CD14-positive monocyte (primary cell): ENCODE measurements around the gene DKK1. TPM values are rescaled to one million over a fixed set of nuclear protein-coding genes. Genes with fewer than 3 reads are reported as not detected.

ENCODE experiments used
- DNase-seq, 3 donors: peaks; one replicate each; pipeline ENCODE4 v3.0.0-alpha.2; 2011 to 2022
- H2AFZ ChIP-seq: 2 replicates; pipeline ENCODE4 v1.6.0; 2012; ENCODE audit warnings: mild to moderate bottlenecking, low read depth, low read length, inconsistent platforms; ENCODE audit not compliant: insufficient read depth, poor library complexity, severe bottlenecking
- H3K27ac ChIP-seq, 2 donors: 1 replicate in 1 of 2; 2 replicates in 1 of 2; pipeline ENCODE4 v1.5.1; 2012 to 2013; ENCODE audit warnings: low read length in 2 of 2, control low read depth in 1 of 2, inconsistent platforms in 1 of 2, low read depth in 1 of 2, mild to moderate bottlenecking in 1 of 2
- H3K27me3 ChIP-seq, 2 donors: one replicate each; pipeline versions ENCODE4 v1.6.0 to v1.6.1; 2011 to 2013; ENCODE audit warnings: low read length in 2 of 2; ENCODE audit not compliant: control insufficient read depth in 2 of 2, insufficient read depth in 2 of 2
- H3K36me3 ChIP-seq, 2 donors: replicated peaks in 1 of 2; 1 replicate in 1 of 2; 2 replicates in 1 of 2; pipeline versions ENCODE4 v1.5.1 to v1.6.1; 2012 to 2013; ENCODE audit warnings: low read length in 2 of 2, control low read depth in 1 of 2, inconsistent platforms in 1 of 2, mild to moderate bottlenecking in 1 of 2; ENCODE audit not compliant: insufficient read depth in 2 of 2, control insufficient read depth in 1 of 2
- H3K4me1 ChIP-seq, 2 donors: 1 replicate in 1 of 2; 2 replicates in 1 of 2; pipeline versions ENCODE4 v1.5.1 to v1.6.1; 2012 to 2013; ENCODE audit warnings: low read length in 2 of 2, control low read depth in 1 of 2, inconsistent platforms in 1 of 2, mild to moderate bottlenecking in 1 of 2, moderate library complexity in 1 of 2; ENCODE audit not compliant: insufficient read depth in 2 of 2, control insufficient read depth in 1 of 2
- H3K4me2 ChIP-seq: replicated peaks from 2 replicates; pipeline ENCODE3; 2012; ENCODE audit warnings: low read length, moderate library complexity, mild to moderate bottlenecking; ENCODE audit not compliant: poor library complexity, severe bottlenecking; ENCODE audit errors: extremely low read depth
- H3K4me3 ChIP-seq, 3 experiments: fragments of 200-600 bp in 1 of 3; sonication (generic) in 1 of 3; replicated peaks in 1 of 3; 1 replicate in 2 of 3; 2 replicates in 1 of 3; pipeline ENCODE4 v1.5.1; 2011 to 2013; ENCODE audit warnings: low read length in 3 of 3, mild to moderate bottlenecking in 3 of 3, control low read depth in 2 of 3, low read depth in 2 of 3, inconsistent platforms in 1 of 3, moderate library complexity in 1 of 3
- H3K79me2 ChIP-seq: 2 replicates; pipeline ENCODE4 v1.6.0; 2012; ENCODE audit warnings: mild to moderate bottlenecking, control low read depth, inconsistent platforms, low read length, moderate library complexity; ENCODE audit not compliant: insufficient read depth
- H3K9ac ChIP-seq: 2 replicates; pipeline ENCODE4 v1.6.0; 2017; ENCODE audit warnings: low read length, mild to moderate bottlenecking; ENCODE audit not compliant: insufficient read depth, poor library complexity, severe bottlenecking
- H3K9me3 ChIP-seq, 2 donors: replicated peaks in 1 of 2; 1 replicate in 1 of 2; 2 replicates in 1 of 2; pipeline versions ENCODE4 v1.5.1 to v1.6.1; 2012 to 2013; ENCODE audit warnings: low read length in 2 of 2, control low read depth in 1 of 2; ENCODE audit not compliant: control insufficient read depth in 1 of 2, insufficient read depth in 1 of 2
- H4K20me1 ChIP-seq: 2 replicates; pipeline ENCODE4 v1.6.0; 2012; ENCODE audit warnings: mild to moderate bottlenecking, low read length, control low read depth, moderate library complexity; ENCODE audit not compliant: insufficient read depth
- H3K27ac Mint-ChIP-seq, 7 donors: one replicate each; pipeline ENCODE4 v1.8.0; 2020; ENCODE audit warnings: mild to moderate bottlenecking in 7 of 7, mixed read lengths in 7 of 7, moderate library complexity in 6 of 7, inconsistent platforms in 2 of 7
- H3K27me3 Mint-ChIP-seq, 3 donors: one replicate each; pipeline ENCODE4 v1.8.0; 2021 to 2022; ENCODE audit warnings: low read depth in 3 of 3, mild to moderate bottlenecking in 3 of 3, mixed read lengths in 3 of 3, moderate library complexity in 3 of 3, inconsistent platforms in 1 of 3
- H3K36me3 Mint-ChIP-seq, 2 donors: one replicate each; pipeline ENCODE4 v1.8.0; 2020; ENCODE audit warnings: mixed read lengths in 2 of 2, inconsistent platforms in 1 of 2, mild to moderate bottlenecking in 1 of 2
- H3K4me1 Mint-ChIP-seq: one replicate; pipeline ENCODE4 v1.8.0; 2020; ENCODE audit warnings: mild to moderate bottlenecking, mixed read lengths
- H3K4me3 Mint-ChIP-seq, 2 donors: one replicate each; pipeline ENCODE4 v1.8.0; 2020; ENCODE audit warnings: mild to moderate bottlenecking in 2 of 2, mixed read lengths in 2 of 2, moderate library complexity in 1 of 2
- H3K9me3 Mint-ChIP-seq, 7 donors: one replicate each; pipeline ENCODE4 v1.8.0; 2020 to 2022; ENCODE audit warnings: mixed read lengths in 7 of 7, mild to moderate bottlenecking in 6 of 7, moderate library complexity in 6 of 7, inconsistent platforms in 2 of 7
- WGBS: methylation state at CpG from one replicate; pipeline ENCODE4 v1.1.5; 2013; ENCODE audit warnings: missing lambda C conversion rate; ENCODE audit not compliant: insufficient coverage; 5-methylcytosine and 5-hydroxymethylcytosine counted together
- intact Hi-C, 2 donors: fragments of 100-400 bp; cut with micrococcal nuclease; formaldehyde crosslinking; loops; one replicate each; pipeline versions ENCODE4 v1.15.0 to v1.15.1; 2023
- polyA plus RNA-seq, 3 donors: library from polyadenylated mRNA; depleted of rRNA in 1 of 3; unstranded in 2 of 3; stranded (reverse) in 1 of 3; fragments of 300-500 nt in 2 of 3; fragments of >200 nt in 1 of 3; fragmentation: Illumina TruSeq in 2 of 3; gene quantifications; 1 replicate in 2 of 3; 2 replicates in 1 of 3; pipeline ENCODE4 v1.2.3, GENCODE V29; 2012 to 2021
- TF ChIP-seq, protein P1 (sequence below): fragments of 200-600 bp; IDR thresholded peaks from one replicate; pipeline ENCODE4 v1.8.0; 2022; ENCODE audit warnings: antibody characterized with exemption, mild to moderate bottlenecking

Gene DKK1
- polyA plus RNA-seq, 3 donors = not detected

DNA sequence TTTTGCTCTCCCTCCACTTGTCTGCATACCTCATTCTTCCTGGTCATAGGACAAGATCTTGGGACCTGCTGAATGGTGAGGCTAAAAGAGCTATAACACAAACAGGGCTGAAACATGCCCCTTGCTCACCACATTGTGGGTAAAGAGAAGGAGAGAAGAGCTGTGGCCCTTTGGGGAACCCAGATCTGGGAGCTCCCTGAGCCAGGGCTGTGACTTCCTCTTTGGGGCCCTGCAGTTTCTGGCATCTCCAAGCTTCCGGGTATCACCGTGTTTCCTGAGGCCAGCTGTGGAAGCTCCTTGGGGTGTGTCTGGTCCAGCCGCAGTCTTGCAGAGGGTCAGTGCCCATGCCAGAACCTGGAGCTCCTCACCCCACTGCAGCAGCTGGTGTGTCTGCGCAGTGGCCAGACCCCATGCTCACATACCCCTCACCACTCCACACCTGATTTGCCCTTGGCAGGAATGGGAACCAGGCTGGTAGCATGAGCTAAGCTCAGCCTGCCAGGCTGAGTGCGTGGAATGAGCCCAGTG lies 34.0 kb downstream of the DKK1 start:
- Mint-ChIP-seq H3K27ac (no peak overlapping the region), H3K27me3 (no peaks in the 10 kb centered on the region), H3K36me3 (no peaks in the 10 kb centered on the region), H3K4me1 (no peaks in the 10 kb centered on the region), H3K9me3 (peaks cover 0 to 16% (median 3%) of the 10 kb centered on the region in 7 donors), H3K4me3 (no peak overlapping the region)
- Histone ChIP-seq H3K27ac (no peak overlapping the region), H3K9ac (no peak overlapping the region), H3K4me3 (no peak overlapping the region), H3K9me3 (peaks cover 0 to 22% of the 10 kb centered on the region in 2 donors), H3K79me2 (no peaks in the 10 kb centered on the region), H3K27me3 (no peaks in the 10 kb centered on the region), H3K36me3 (no peaks in the 10 kb centered on the region), H2AFZ (no peak overlapping the region), H3K4me1 (no peaks in the 10 kb centered on the region), H4K20me1 (no peaks in the 10 kb centered on the region), H3K4me2 (no peak overlapping the region)
- 77% methylated on average over 5 of the region's 5 CpGs for WGBS
- TF ChIP-seq, protein P1, sequence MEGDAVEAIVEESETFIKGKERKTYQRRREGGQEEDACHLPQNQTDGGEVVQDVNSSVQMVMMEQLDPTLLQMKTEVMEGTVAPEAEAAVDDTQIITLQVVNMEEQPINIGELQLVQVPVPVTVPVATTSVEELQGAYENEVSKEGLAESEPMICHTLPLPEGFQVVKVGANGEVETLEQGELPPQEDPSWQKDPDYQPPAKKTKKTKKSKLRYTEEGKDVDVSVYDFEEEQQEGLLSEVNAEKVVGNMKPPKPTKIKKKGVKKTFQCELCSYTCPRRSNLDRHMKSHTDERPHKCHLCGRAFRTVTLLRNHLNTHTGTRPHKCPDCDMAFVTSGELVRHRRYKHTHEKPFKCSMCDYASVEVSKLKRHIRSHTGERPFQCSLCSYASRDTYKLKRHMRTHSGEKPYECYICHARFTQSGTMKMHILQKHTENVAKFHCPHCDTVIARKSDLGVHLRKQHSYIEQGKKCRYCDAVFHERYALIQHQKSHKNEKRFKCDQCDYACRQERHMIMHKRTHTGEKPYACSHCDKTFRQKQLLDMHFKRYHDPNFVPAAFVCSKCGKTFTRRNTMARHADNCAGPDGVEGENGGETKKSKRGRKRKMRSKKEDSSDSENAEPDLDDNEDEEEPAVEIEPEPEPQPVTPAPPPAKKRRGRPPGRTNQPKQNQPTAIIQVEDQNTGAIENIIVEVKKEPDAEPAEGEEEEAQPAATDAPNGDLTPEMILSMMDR = no peak
- no peak for DNase-seq
- intact Hi-C loops = no loop called here

DNA sequence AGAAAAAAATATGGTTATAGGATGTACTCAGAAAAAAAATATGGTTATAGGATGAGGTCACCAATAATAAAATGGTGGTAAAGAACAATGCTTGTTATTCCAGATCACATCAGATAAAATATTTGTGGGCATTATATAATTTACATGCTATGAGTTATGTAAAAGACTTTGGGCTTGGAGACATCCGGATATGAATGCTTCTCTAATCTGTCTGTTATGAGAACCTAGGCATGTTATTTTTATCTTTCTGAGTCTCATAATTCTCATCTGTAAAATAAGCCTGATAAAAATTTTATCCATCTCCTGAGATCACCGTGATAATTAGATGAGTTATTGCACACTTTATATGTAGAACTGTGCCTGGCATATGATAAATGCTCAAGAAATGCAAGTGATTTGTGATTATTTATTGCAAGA lies 37.8 kb downstream of the DKK1 start:
- Histone ChIP-seq H4K20me1 (no peaks in the 10 kb centered on the region), H3K4me2 (no peak overlapping the region), H3K36me3 (no peaks in the 10 kb centered on the region), H3K4me1 (no peaks in the 10 kb centered on the region), H3K27ac (no peak overlapping the region), H3K27me3 (no peaks in the 10 kb centered on the region), H3K9me3 (peaks cover 0 to 13% of the 10 kb centered on the region in 2 donors), H3K4me3 (no peak overlapping the region), H2AFZ (no peak overlapping the region), H3K9ac (no peak overlapping the region), H3K79me2 (no peaks in the 10 kb centered on the region)
- no CpG with 5 or more reads among the region's 2 CpGs for WGBS
- TF ChIP-seq, protein P1 = no peak
- no peak for DNase-seq
- Mint-ChIP-seq H3K4me1 (no peaks in the 10 kb centered on the region), H3K27me3 (no peaks in the 10 kb centered on the region), H3K36me3 (no peaks in the 10 kb centered on the region), H3K9me3 (peaks cover 0 to 12% (median 0%) of the 10 kb centered on the region in 7 donors), H3K4me3 (no peak overlapping the region), H3K27ac (no peak overlapping the region)
- intact Hi-C loops = no loop called here
